ENCODE measurements around the gene AHNAK. TPM values are rescaled to one million over a fixed set of nuclear protein-coding genes. Genes with fewer than 3 reads are reported as not detected.
"Not testable (repeated sequence)": the region's sequence is repeated elsewhere in the genome, so short reads cannot be mapped to it uniquely, and the experiment has no call there.

The AHNAK gene
- total RNA-seq, 4 donors from 2014 or later = 227 to 400 (median 288) TPM

- Histone ChIP-seq H3K4me1 (peaks cover 15 to 34% of the 10 kb centered on the region in 2 donors), H3K27ac (peak overlapping the region; percentile 79 to 91 (median 84)), H3K4me3 (replicated peaks in 1 of 3) (peak overlapping the region in 2 of 3 donors; percentile 20 to 24), H3K36me3 (peaks cover 35 to 40% of the 10 kb centered on the region in 2 donors), H3K9me3 (no peaks in the 10 kb centered on the region), H3K27me3 (no peaks in the 10 kb centered on the region)
- TF ChIP-seq POLR2A (IDR thresholded peaks at IDR 0.05) = no peak
- TF ChIP-seq, protein P1, sequence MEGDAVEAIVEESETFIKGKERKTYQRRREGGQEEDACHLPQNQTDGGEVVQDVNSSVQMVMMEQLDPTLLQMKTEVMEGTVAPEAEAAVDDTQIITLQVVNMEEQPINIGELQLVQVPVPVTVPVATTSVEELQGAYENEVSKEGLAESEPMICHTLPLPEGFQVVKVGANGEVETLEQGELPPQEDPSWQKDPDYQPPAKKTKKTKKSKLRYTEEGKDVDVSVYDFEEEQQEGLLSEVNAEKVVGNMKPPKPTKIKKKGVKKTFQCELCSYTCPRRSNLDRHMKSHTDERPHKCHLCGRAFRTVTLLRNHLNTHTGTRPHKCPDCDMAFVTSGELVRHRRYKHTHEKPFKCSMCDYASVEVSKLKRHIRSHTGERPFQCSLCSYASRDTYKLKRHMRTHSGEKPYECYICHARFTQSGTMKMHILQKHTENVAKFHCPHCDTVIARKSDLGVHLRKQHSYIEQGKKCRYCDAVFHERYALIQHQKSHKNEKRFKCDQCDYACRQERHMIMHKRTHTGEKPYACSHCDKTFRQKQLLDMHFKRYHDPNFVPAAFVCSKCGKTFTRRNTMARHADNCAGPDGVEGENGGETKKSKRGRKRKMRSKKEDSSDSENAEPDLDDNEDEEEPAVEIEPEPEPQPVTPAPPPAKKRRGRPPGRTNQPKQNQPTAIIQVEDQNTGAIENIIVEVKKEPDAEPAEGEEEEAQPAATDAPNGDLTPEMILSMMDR (IDR thresholded peaks at IDR 0.05) = no peak
- intact Hi-C loops (cut with DNase I) = no loop called here
- DNase-seq = no peak
- 19 to 32% methylated on average over 10 to 16 of the region's 17 CpGs for WGBS, 2 donors
Observed at GRCh38 chr11:62592146-62592815, 45.7 kb upstream of the AHNAK start.

DNA sequence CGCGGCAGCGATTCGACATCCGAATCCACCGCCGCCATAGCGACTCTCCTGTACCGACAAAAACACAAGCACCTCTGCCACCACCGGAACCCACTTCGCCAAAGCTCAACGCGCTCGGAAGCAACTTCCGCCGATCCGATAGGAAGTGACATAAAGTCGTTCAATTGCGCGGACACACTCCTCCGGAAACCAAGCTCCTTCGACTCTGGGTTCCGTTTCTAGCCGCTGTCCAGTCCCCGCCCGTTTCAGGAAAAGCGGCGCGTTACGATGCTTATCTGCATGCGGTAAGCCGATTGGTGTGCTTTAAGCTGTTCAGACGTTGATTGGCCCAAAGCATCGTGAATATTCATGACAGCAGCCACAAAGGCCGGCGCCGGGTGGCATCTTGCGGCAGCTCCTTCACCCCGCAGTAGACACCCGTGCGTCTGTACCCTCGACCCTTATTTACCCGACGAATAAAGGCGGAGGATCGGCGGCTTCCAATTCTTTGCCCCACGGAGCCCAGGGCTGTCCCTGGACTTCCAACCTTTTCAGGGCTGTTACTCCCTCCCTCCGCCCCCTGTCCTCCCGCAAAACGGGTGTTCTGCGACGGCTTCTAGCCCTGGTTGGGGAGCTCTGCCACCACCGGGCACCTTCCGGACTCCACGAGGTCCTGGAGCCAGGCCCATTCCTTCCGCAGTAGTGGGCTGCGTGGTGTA lies 45.0 kb upstream of the AHNAK start, which contains the start of gene TUT1:
Gene TUT1, minus strand, starts transcription at position 76 of the 698 bp plus-strand sequence. Its CDS starts 38 bp downstream, at position 38.
- H3K27ac ChIP-seq = peak within 1 kb of the TSS; percentile 79 to 93 (median 84)
- intact Hi-C loops (cut with DNase I) = no loop called here
- peak within 1 kb of the TSS in 2 of 3 donors; percentile 62 to 80 for H3K4me3 ChIP-seq (replicated peaks in 1 of 3)
- 0% methylated on average over 46 to 52 of the region's 58 CpGs for WGBS, 2 donors
- TF ChIP-seq, protein P1 (IDR thresholded peaks at IDR 0.05) = peak in 2 of 6 experiments; percentile 3 to 18
- TF ChIP-seq POLR2A (IDR thresholded peaks at IDR 0.05) = peak; percentile 39 to 97
- DNase-seq = peak; percentile 98
- peaks cover 15 to 34% of the 10 kb centered on the region in 2 donors for H3K4me1 ChIP-seq
- no peaks in the 10 kb centered on the region for H3K9me3 ChIP-seq
- peaks cover 31 to 37% of the 10 kb centered on the region in 2 donors for H3K36me3 ChIP-seq
- H3K27me3 ChIP-seq = no peaks in the 10 kb centered on the region

GRCh38 chr11:62588966-62589637 lies 42.5 kb upstream of the AHNAK start:
- no peak for TF ChIP-seq POLR2A (IDR thresholded peaks at IDR 0.05)
- TF ChIP-seq, protein P1 (IDR thresholded peaks at IDR 0.05) = peak in 3 of 6 experiments; percentile 8 to 39 (median 36)
- Histone ChIP-seq H3K27me3 (no peaks in the 10 kb centered on the region), H3K27ac (peak overlapping the region; percentile 35 to 64 (median 63)), H3K36me3 (peaks cover 16 to 19% of the 10 kb centered on the region in 2 donors), H3K4me3 (replicated peaks in 1 of 3) (no peak overlapping the region), H3K9me3 (no peaks in the 10 kb centered on the region), H3K4me1 (peaks cover 15 to 34% of the 10 kb centered on the region in 2 donors)
- intact Hi-C loops (cut with DNase I) = no loop called here
- DNase-seq = peak; percentile 53 to 59
- WGBS, 2 donors = 47% methylated on average over 18 of the region's 18 CpGs

GRCh38 chr11:62585356-62585755 lies 38.8 kb upstream of the AHNAK start:
- intact Hi-C loops (cut with DNase I); DNase-seq: not testable (repeated sequence)
- H3K36me3 ChIP-seq = peaks cover 20 to 27% of the 10 kb centered on the region in 2 donors

DNA sequence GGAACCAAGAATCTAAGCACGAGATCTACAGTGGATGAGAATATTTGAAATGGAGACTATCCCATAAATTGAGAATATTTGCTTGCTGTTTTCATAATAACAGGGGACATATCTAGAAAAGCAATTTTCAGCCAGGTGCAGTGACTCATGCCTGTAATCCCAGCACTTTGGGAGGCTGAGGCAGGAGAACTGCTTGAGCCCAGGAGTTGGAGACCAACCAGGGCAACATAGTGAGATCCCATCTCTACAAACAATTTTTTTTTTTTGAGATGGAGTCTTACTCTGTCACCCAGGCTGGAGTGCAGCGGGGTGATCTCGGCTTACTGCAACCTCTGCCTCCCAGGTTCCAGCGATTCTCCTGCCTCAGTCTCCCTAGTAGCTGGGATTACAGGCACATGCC lies 35.1 kb upstream of the AHNAK start:
- 93 to 96% methylated on average over 4 of the region's 4 CpGs for WGBS, 2 donors
- DNase-seq; H3K27ac ChIP-seq; H3K4me1 ChIP-seq; intact Hi-C loops (cut with DNase I); H3K9me3 ChIP-seq; H3K4me3 ChIP-seq (replicated peaks in 1 of 3); H3K27me3 ChIP-seq: not testable (repeated sequence)
- peaks cover 28 to 36% of the 10 kb centered on the region in 2 donors for H3K36me3 ChIP-seq

More at GRCh38 chr11:62585356-62585755, 38.8 kb upstream of the AHNAK start:
- peaks cover 7 to 20% of the 10 kb centered on the region in 2 donors for H3K4me1 ChIP-seq
- H3K9me3 ChIP-seq; H3K27me3 ChIP-seq; H3K27ac ChIP-seq; H3K4me3 ChIP-seq (replicated peaks in 1 of 3): not testable (repeated sequence)
- 93 to 98% methylated on average over 7 of the region's 7 CpGs for WGBS, 2 donors

All from thyroid gland (tissue), 4 donors.